IMR-90 (cell line): ENCODE data around the gene PHOX2A.

ENCODE experiments used
- MXI1 ChIP-seq: IDR thresholded peaks from 2 replicates; pipeline ENCODE4 v1.6.1; 2012; ENCODE audit warnings: low read depth, mild to moderate bottlenecking, low read length, moderate library complexity, borderline replicate concordance
- NFE2L2 ChIP-seq: fragments of 150-350 bp; IDR thresholded peaks from 2 replicates; pipeline ENCODE4 v1.6.1; 2016; ENCODE audit warnings: low read depth, mild to moderate bottlenecking, low read length
- POLR2A ChIP-seq: IDR thresholded peaks from 2 replicates; pipeline ENCODE4 v1.6.1; 2012; ENCODE audit warnings: mild to moderate bottlenecking, low read depth, low read length
- TF ChIP-seq, protein P1 (sequence below): conservative IDR thresholded peaks from 2 replicates; pipeline ENCODE4 v1.5.1; 2012; ENCODE audit warnings: mild to moderate bottlenecking, low read depth, low read length, improper control_type of control experiment

DNA sequence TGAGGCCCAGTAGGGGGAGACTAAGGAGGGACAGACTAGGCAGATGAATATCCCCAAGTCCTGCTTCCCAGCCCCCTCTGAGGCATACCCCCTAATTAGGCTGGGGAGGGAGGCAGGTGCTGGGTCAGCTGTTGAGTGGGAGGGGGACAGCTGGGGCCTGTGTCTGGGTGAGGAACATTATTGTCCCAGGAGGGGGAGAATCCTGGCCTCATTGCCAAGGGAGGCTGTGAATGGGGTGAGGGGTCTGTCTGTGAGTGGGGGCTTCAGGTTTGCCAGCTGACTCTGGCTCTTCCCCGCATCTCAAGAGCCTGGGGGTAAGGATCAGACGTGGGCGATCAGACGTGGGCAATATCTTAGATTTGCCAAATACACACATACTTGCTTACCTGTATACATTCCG, 17.3 kb downstream of the PHOX2A start:
- no peak for TF ChIP-seq POLR2A
- TF ChIP-seq, protein P1, sequence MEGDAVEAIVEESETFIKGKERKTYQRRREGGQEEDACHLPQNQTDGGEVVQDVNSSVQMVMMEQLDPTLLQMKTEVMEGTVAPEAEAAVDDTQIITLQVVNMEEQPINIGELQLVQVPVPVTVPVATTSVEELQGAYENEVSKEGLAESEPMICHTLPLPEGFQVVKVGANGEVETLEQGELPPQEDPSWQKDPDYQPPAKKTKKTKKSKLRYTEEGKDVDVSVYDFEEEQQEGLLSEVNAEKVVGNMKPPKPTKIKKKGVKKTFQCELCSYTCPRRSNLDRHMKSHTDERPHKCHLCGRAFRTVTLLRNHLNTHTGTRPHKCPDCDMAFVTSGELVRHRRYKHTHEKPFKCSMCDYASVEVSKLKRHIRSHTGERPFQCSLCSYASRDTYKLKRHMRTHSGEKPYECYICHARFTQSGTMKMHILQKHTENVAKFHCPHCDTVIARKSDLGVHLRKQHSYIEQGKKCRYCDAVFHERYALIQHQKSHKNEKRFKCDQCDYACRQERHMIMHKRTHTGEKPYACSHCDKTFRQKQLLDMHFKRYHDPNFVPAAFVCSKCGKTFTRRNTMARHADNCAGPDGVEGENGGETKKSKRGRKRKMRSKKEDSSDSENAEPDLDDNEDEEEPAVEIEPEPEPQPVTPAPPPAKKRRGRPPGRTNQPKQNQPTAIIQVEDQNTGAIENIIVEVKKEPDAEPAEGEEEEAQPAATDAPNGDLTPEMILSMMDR: no peak
- TF ChIP-seq NFE2L2: no peak
- no peak for TF ChIP-seq MXI1
